ENCODE results near the gene MED7.
"Not testable (repeated sequence)": the region's sequence is repeated elsewhere in the genome, so short reads cannot be mapped to it uniquely, and the experiment has no call there.

MED7 gene, protein sequence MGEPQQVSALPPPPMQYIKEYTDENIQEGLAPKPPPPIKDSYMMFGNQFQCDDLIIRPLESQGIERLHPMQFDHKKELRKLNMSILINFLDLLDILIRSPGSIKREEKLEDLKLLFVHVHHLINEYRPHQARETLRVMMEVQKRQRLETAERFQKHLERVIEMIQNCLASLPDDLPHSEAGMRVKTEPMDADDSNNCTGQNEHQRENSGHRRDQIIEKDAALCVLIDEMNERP

DNA sequence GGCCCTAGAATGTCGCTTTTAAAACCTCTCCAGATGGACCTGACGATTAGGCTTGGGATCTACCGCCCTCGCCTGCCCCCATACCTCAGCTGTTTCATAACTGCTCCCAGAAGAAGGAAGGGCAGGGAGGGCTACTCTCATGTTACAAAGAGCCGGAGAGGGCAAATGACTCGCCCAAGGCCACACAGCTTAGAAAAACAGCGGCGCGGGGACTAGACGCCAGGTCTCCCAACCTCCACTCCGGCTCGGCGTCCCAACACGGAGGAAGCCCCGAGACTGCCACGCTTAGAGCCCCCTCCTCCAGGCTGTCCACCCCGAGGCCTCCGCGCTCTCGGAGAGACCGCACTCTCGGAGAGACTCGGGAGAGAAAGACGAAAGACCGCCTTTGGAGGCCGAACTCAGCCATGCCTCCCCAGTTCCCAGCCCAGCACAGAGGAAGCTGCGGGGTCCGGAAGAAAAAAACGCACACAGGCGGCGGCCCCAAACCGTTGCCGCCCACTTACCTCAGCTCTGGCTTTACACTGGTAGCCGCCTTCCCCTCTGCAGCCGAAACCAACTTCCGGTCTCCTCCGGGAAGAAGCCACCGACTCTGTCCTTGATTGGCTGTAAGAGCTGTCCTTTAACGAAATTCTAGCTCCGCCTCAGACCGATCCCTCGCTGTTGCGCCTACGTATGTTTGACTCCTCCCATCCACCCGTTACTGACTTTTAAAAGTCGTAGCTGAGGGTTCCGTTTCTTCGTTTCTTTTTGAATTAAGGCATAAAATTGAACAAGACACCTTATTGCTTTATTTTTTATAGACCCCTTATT lies at the start of gene MED7:
TSS of gene MED7 (minus strand) at position 549 of the 810 bp plus-strand sequence. CDS start 3,434 bp downstream, outside the sequence.
- H3K9ac ChIP-seq (ENCODE audit: low read length) = peak within 1 kb of the TSS; percentile 98
- peak within 1 kb of the TSS; percentile 94 to 95 for H3K4me3 ChIP-seq (ENCODE audit: low read depth in 1 of 2, low read length in 2 of 2)
- peaks cover 10% of the 10 kb centered on the region for H3K4me1 ChIP-seq (ENCODE audit: insufficient read depth, low read length)
- H3K27ac ChIP-seq (ENCODE audit: low read depth, low read length) = peak within 1 kb of the TSS; percentile 95
- H3K36me3 ChIP-seq (ENCODE audit: insufficient read depth, low read length) = peaks cover 7% of the 10 kb centered on the region
- H3K27me3 ChIP-seq (ENCODE audit: control insufficient read depth in 1 of 2, insufficient read depth in 2 of 2, low read length in 2 of 2) = no peaks in the 10 kb centered on the region
- H3K9me3 ChIP-seq (ENCODE audit: low read length) = no peaks in the 10 kb centered on the region

DNA sequence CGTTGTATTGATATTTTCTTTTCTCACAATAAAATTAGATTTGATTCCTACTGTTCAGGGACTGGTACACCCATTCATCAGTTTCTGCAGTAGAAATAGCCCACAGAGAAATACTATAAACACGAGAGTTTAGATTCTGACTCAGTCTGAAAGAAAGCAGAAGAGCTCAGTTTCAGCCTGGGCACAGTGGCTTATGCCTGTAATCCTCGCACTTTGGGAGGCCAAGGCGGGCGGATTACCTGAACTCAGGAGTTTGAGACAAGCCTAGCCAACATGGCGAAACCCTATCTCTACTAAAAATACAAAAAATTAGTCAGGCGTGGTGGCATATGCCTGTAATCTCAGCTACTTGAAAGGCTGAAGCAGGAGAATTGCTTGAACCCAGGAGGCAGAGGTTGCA lies 46.6 kb upstream of the MED7 start:
- Histone ChIP-seq H3K36me3 (ENCODE audit: insufficient read depth, low read length) (no peaks in the 10 kb centered on the region), H3K9ac (ENCODE audit: low read length) (no peak overlapping the region), H3K4me3 (ENCODE audit: low read depth in 1 of 2, low read length in 2 of 2) (no peak overlapping the region), H3K27ac (ENCODE audit: low read depth, low read length) (no peak overlapping the region), H3K27me3 (ENCODE audit: control insufficient read depth in 1 of 2, insufficient read depth in 2 of 2, low read length in 2 of 2) (no peaks in the 10 kb centered on the region), H3K4me1 (ENCODE audit: insufficient read depth, low read length) (no peaks in the 10 kb centered on the region), H3K9me3 (ENCODE audit: low read length) (peaks cover 1% of the 10 kb centered on the region)

DNA sequence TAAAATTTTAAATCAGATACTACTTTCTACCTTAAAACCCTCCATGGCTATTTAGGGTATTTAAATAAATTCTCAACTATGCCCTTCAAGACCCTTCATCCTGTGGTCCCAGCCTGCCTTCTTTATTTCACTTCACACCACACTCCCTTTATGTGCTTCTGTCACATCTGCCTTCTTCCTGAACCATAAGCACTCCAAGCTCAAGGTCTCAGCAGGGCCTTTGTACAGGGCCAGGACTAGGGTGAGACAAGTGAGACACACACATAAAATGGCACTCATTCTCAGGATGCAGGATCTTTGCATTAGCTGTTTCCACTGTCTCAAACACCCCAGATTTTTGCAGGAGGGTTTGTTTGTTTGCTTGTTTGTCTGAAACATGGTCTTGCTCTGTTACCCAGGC lies 45.6 kb upstream of the MED7 start:
- Histone ChIP-seq H3K9ac (ENCODE audit: low read length) (no peak overlapping the region), H3K27me3 (ENCODE audit: control insufficient read depth in 1 of 2, insufficient read depth in 2 of 2, low read length in 2 of 2) (no peaks in the 10 kb centered on the region), H3K9me3 (ENCODE audit: low read length) (peaks cover 4% of the 10 kb centered on the region), H3K4me1 (ENCODE audit: insufficient read depth, low read length) (no peaks in the 10 kb centered on the region), H3K4me3 (ENCODE audit: low read depth in 1 of 2, low read length in 2 of 2) (no peak overlapping the region), H3K27ac (ENCODE audit: low read depth, low read length) (no peak overlapping the region), H3K36me3 (ENCODE audit: insufficient read depth, low read length) (no peaks in the 10 kb centered on the region)

DNA sequence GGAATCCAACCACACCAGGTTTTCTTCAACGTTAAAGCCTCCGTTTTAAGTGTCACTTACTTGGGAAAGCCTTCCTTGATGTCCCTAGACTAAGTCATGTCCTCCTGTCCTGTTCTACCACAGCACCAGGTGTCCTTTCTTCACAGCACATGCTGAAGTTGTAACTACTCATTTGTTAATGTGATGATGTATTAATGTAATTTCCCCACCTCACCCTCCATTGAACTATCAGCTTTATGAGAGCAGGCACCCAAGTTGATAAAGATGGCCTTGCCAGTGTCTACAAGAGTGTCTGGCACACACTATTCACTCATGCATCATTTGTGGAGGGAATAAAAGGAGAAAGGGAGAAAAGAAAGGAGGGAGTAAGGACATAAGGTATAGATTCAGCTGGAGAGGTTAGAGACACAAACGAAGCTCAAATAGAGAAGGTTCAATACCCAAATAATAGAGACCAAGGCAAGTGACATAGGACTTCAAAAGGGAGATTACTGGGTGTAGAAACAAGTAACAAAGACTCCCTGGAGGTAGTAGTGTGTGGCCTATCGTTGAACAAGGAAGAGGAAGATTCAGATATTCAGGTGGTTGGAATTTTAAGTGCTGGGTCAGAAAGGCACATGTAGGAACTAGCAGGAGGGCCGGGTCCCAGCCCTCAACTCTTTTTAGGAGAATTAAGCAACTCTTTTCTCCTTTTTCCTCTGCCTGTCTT lies 44.5 kb upstream of the MED7 start:
- Histone ChIP-seq H3K9me3 (ENCODE audit: low read length) (peaks cover 4% of the 10 kb centered on the region), H3K4me1 (ENCODE audit: insufficient read depth, low read length) (no peaks in the 10 kb centered on the region), H3K36me3 (ENCODE audit: insufficient read depth, low read length) (no peaks in the 10 kb centered on the region), H3K4me3 (ENCODE audit: low read depth in 1 of 2, low read length in 2 of 2) (no peak overlapping the region), H3K27ac (ENCODE audit: low read depth, low read length) (no peak overlapping the region), H3K9ac (ENCODE audit: low read length) (no peak overlapping the region), H3K27me3 (ENCODE audit: control insufficient read depth in 1 of 2, insufficient read depth in 2 of 2, low read length in 2 of 2) (no peaks in the 10 kb centered on the region)

DNA sequence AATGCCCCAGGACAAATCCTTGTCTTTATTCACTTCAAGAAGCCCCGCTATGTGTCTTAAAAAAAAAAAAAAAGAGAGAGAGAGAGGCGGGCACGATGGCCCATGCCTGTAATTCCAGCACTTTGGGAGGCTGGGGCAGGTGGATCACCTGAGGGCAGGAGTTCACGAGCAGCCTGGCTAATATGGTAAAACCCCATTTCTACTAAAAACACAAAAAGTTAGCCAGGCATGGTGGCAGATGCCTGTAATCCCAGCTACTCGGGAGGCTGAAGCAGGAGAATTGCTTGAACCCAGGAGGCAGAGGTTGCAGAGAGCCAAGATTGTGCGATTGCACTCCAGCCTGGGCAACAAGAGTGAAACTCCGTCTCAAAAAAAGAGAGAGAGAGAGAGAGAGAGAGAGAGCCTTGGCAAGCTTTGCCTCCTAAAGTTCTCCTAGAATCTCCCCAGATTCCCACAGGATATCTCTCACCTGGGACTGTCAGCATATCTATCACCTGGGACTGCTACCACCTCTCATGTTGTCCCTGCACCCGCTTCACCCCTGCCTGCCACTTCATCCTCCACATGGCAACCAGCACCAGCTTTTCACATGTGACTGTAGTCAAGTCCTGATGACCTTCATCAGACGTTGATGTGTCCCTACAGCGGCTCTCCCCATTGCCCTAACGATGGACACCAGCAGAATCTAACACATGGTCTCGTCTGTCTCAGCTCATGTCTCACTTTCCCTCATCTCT lies 43.8 kb upstream of the MED7 start:
- peaks cover 4% of the 10 kb centered on the region for H3K9me3 ChIP-seq (ENCODE audit: low read length)
- no peaks in the 10 kb centered on the region for H3K27me3 ChIP-seq (ENCODE audit: control insufficient read depth in 1 of 2, insufficient read depth in 2 of 2, low read length in 2 of 2)
- no peaks in the 10 kb centered on the region for H3K4me1 ChIP-seq (ENCODE audit: insufficient read depth, low read length)
- no peak overlapping the region for H3K9ac ChIP-seq (ENCODE audit: low read length)
- no peak overlapping the region for H3K4me3 ChIP-seq (ENCODE audit: low read depth in 1 of 2, low read length in 2 of 2)
- H3K36me3 ChIP-seq (ENCODE audit: insufficient read depth, low read length) = no peaks in the 10 kb centered on the region
- H3K27ac ChIP-seq (ENCODE audit: low read depth, low read length) = no peak overlapping the region

DNA sequence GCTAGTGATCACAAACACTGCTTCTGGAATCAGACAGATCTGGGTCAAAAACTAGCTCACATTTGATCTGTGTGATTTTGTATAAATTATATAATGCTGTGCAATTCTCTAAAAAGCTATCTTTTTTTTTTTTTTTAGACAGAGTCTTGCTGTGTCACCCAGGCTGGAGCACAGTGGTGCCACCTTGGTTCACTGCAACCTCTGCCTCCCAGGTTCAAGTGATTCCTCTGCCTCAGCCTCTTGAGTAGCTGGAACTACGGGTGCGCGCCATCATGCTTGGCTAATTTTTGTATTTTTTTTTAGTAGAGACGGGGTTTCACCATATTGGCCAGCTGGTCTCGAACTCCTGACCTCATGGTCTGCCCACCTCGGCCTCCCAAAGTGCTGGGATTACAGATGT lies 42.5 kb upstream of the MED7 start:
- not testable (repeated sequence) for H3K9ac ChIP-seq (ENCODE audit: low read length); H3K9me3 ChIP-seq (ENCODE audit: low read length); H3K4me3 ChIP-seq (ENCODE audit: low read depth in 1 of 2, low read length in 2 of 2); H3K36me3 ChIP-seq (ENCODE audit: insufficient read depth, low read length); H3K27me3 ChIP-seq (ENCODE audit: control insufficient read depth in 1 of 2, insufficient read depth in 2 of 2, low read length in 2 of 2); H3K4me1 ChIP-seq (ENCODE audit: insufficient read depth, low read length); H3K27ac ChIP-seq (ENCODE audit: low read depth, low read length)

DNA sequence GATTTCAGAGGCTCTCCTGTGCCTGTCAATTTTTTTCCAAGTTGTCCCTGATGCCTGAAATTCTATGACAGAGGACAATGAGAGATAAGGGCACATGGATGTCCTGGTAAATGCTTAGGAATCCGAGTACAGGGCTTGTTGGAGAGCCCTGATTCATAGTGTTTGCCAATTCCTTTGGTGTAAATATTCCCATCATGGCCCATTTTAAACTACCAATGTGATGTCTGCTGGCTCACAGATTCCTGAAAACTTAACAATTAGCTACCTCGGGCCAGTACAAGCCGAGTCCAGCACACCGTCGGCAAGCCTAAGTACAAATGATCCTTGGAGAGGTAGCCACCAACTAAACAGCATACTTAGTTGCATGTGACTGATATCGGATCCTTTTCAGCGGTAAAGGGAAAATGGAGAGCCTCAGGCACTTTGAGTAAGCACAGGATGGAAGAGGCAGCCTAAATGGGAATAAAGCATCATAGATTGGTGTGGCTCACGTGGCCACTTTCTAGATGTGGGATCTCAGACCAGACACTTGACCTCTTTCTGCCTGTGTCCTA lies 41.5 kb upstream of the MED7 start:
- Histone ChIP-seq H3K4me3 (ENCODE audit: low read depth in 1 of 2, low read length in 2 of 2) (no peak overlapping the region), H3K27ac (ENCODE audit: low read depth, low read length) (no peak overlapping the region)

DNA sequence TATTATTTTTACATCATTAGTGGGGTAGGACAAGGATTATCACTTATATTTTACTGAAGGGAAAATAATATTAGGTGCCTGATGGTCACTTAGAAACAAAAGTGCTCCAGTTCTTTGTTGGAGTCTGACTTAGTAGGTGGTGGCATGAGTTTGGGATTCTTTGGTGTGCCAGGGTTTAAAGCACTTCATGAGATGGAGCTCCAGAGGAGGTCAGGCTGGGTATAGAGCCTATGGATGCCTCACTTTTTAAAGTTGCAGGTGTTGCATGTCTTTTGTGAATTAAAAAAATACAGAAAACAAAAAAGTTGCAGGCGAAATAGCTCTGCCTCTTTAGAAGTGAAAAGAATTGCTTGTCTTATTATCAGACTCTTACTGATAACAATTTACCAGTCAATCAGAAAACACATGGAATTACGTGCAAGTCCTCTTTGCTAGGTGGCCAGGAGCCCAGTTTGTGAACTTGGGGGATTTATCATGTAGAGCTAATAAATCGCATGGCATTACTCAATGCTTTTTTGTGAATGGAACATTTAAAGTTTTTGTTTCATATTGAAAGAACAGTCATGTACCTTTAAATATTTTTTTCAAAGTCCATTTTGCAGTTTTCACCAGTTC lies 39.6 kb upstream of the MED7 start:
- Histone ChIP-seq H3K9ac (ENCODE audit: low read length) (no peak overlapping the region), H3K9me3 (ENCODE audit: low read length) (peaks cover 4% of the 10 kb centered on the region), H3K4me3 (ENCODE audit: low read depth in 1 of 2, low read length in 2 of 2) (no peak overlapping the region), H3K36me3 (ENCODE audit: insufficient read depth, low read length) (no peaks in the 10 kb centered on the region), H3K4me1 (ENCODE audit: insufficient read depth, low read length) (no peaks in the 10 kb centered on the region), H3K27ac (ENCODE audit: low read depth, low read length) (no peak overlapping the region), H3K27me3 (ENCODE audit: control insufficient read depth in 1 of 2, insufficient read depth in 2 of 2, low read length in 2 of 2) (no peaks in the 10 kb centered on the region)

More for the DNA sequence above, 41.5 kb upstream of the MED7 start:
- Histone ChIP-seq H3K27me3 (ENCODE audit: control insufficient read depth in 1 of 2, insufficient read depth in 2 of 2, low read length in 2 of 2) (no peaks in the 10 kb centered on the region), H3K36me3 (ENCODE audit: insufficient read depth, low read length) (no peaks in the 10 kb centered on the region), H3K9ac (ENCODE audit: low read length) (no peak overlapping the region), H3K9me3 (ENCODE audit: low read length) (peaks cover 4% of the 10 kb centered on the region), H3K4me1 (ENCODE audit: insufficient read depth, low read length) (no peaks in the 10 kb centered on the region)

DNA sequence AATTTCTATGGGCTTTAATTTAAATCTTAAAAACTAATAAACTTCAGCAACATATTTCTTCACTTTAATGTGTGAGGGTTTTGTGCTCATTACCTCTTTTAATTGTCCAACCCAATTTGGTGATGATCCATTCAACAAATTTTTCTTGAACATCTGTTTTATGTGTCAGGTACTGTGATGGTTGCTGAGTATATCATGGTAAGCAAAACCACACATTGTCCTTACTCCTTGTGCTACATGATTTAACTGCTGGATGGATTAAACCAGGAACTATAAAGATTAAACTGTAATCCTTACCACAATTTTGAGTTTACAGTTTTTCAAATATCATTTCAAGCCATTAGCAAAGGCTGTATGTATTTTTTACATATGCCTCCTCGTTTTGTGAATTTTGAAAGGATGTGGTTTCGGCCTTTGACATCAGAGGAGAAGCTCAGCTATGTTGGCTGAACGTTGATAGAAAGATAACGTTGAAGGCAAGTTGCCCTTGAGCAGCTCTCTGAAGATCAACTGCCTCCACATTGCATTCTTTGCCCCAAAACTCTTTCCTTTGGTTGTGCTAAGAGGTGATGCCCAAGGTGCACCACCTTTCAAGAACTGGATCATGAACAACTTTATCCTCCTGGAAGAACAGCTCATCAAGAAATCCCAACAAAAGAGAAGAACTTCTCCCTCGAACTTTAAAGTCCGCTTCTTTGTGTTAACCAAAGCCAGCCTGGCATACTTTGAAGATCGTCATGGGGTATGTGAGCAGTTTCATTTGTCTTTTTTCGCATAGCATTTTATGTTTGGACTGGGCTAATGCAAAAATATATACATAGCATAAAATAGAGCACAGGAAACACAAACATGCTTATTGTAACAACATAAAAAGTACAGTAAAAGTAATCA lies 38.0 kb upstream of the MED7 start, which contains the start of gene ITK:
TSS of gene ITK (plus strand) at position 467 of the 891 bp plus-strand sequence. CDS start at position 605, 138 bp downstream.
- H3K9ac ChIP-seq (ENCODE audit: low read length) = no peak within 1 kb of the TSS
- H3K9me3 ChIP-seq (ENCODE audit: low read length) = peaks cover 4% of the 10 kb centered on the region
- no peak within 1 kb of the TSS for H3K27ac ChIP-seq (ENCODE audit: low read depth, low read length)
- no peaks in the 10 kb centered on the region for H3K36me3 ChIP-seq (ENCODE audit: insufficient read depth, low read length)
- H3K27me3 ChIP-seq (ENCODE audit: control insufficient read depth in 1 of 2, insufficient read depth in 2 of 2, low read length in 2 of 2) = no peaks in the 10 kb centered on the region
- no peaks in the 10 kb centered on the region for H3K4me1 ChIP-seq (ENCODE audit: insufficient read depth, low read length)
- no peak within 1 kb of the TSS for H3K4me3 ChIP-seq (ENCODE audit: low read depth in 1 of 2, low read length in 2 of 2)

DNA sequence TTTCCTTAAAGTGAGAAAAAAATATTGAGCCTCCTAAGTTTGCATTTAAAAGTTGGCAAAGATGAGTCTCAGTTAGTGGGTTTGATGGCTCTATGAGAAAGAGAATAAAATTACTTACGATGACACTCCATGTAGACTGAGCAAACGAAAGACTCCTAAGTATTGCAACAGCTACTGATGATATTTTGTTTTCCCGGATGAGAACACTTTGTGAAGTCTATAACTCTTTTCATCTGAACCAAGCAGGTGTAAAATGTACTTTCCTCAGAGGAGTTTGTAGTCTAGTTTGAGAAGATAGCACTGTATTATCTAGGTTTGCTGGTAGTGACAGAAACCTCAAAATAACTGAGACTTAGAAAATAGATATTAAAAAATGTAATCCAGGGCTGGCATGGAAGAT lies 36.3 kb upstream of the MED7 start:
- H3K9ac ChIP-seq (ENCODE audit: low read length) = no peak overlapping the region
- no peaks in the 10 kb centered on the region for H3K27me3 ChIP-seq (ENCODE audit: control insufficient read depth in 1 of 2, insufficient read depth in 2 of 2, low read length in 2 of 2)
- no peaks in the 10 kb centered on the region for H3K4me1 ChIP-seq (ENCODE audit: insufficient read depth, low read length)
- H3K9me3 ChIP-seq (ENCODE audit: low read length) = peaks cover under 1% of the 10 kb centered on the region
- H3K4me3 ChIP-seq (ENCODE audit: low read depth in 1 of 2, low read length in 2 of 2) = no peak overlapping the region
- H3K27ac ChIP-seq (ENCODE audit: low read depth, low read length) = no peak overlapping the region
- no peaks in the 10 kb centered on the region for H3K36me3 ChIP-seq (ENCODE audit: insufficient read depth, low read length)
